DOHH2 (cell line): ENCODE results near the gene HPCA.

Source experiments
- H3F3A ChIP-seq: fragments of 200-600 bp; sonication (generic), shearing (Covaris generic); 2 replicates; pipeline ENCODE4 v1.6.0; 2016; ENCODE audit warnings: antibody characterized with exemption, mild to moderate bottlenecking; ENCODE audit not compliant: control insufficient read depth, insufficient read depth
- H3K27ac ChIP-seq: fragments of 200-600 bp; sonication (generic); 2 replicates; pipeline ENCODE4 v1.5.1; 2014; ENCODE audit warnings: low read depth, mild to moderate bottlenecking, low read length, moderate library complexity
- H3K27me3 ChIP-seq: fragments of 200-600 bp; sonication (generic); 2 replicates; pipeline ENCODE4 v1.6.1; 2014; ENCODE audit warnings: mild to moderate bottlenecking, low read length, mixed read lengths; ENCODE audit not compliant: control insufficient read depth
- H3K36me3 ChIP-seq: fragments of 200-600 bp; sonication (generic); 2 replicates; pipeline ENCODE4 v1.6.1; 2014; ENCODE audit warnings: mild to moderate bottlenecking, low read length, moderate library complexity, mixed read lengths; ENCODE audit not compliant: control insufficient read depth
- H3K4me1 ChIP-seq: fragments of 200-600 bp; sonication (generic); 2 replicates; pipeline ENCODE4 v1.6.1; 2014; ENCODE audit warnings: mild to moderate bottlenecking, low read length, mixed read lengths; ENCODE audit not compliant: control insufficient read depth
- H3K4me2 ChIP-seq: fragments of 200-600 bp; sonication (generic); 2 replicates; pipeline ENCODE4 v1.6.0; 2014; ENCODE audit warnings: mild to moderate bottlenecking, low read length, moderate library complexity
- H3K4me3 ChIP-seq: fragments of 200-600 bp; sonication (generic); 2 replicates; pipeline ENCODE4 v1.5.1; 2014; ENCODE audit warnings: mild to moderate bottlenecking, low read length, mixed read lengths
- H3K79me2 ChIP-seq: fragments of 200-600 bp; sonication (generic); 2 replicates; pipeline ENCODE4 v1.6.1; 2014; ENCODE audit warnings: mild to moderate bottlenecking, low read length, mixed read lengths; ENCODE audit not compliant: control insufficient read depth
- H3K9me2 ChIP-seq: fragments of 200-600 bp; sonication (generic); replicated peaks from 2 replicates; pipeline ENCODE4 v1.6.1; 2014; ENCODE audit warnings: mild to moderate bottlenecking, low read length, mixed read lengths; ENCODE audit not compliant: control insufficient read depth
- H3K9me3 ChIP-seq: fragments of 200-600 bp; sonication (generic); 2 replicates; pipeline ENCODE4 v1.6.1; 2014; ENCODE audit warnings: antibody characterized with exemption, low read length, mixed read lengths; ENCODE audit not compliant: control insufficient read depth, insufficient read depth
- H4K20me1 ChIP-seq: fragments of 200-600 bp; sonication (generic); 2 replicates; pipeline ENCODE4 v1.6.0; 2014; ENCODE audit warnings: low read depth, mild to moderate bottlenecking, antibody characterized with exemption, low read length, moderate library complexity; ENCODE audit not compliant: control insufficient read depth, insufficient read depth
- EZH2phosphoT487 ChIP-seq: fragments of 200-600 bp; sonication (generic); IDR thresholded peaks from 2 replicates; pipeline ENCODE4 v1.6.1; 2017; ENCODE audit warnings: borderline replicate concordance, mild to moderate bottlenecking, antibody characterized with exemption, low read length, moderate library complexity, mixed read lengths
- TF ChIP-seq, protein P1 (sequence below): fragments of 200-600 bp; sonication (generic); IDR thresholded peaks from one replicate; pipeline ENCODE4 v1.5.1; 2014; ENCODE audit warnings: antibody characterized with exemption, mild to moderate bottlenecking, low read depth, low read length; ENCODE audit not compliant: poor library complexity, severe bottlenecking

The HPCA gene

DNA sequence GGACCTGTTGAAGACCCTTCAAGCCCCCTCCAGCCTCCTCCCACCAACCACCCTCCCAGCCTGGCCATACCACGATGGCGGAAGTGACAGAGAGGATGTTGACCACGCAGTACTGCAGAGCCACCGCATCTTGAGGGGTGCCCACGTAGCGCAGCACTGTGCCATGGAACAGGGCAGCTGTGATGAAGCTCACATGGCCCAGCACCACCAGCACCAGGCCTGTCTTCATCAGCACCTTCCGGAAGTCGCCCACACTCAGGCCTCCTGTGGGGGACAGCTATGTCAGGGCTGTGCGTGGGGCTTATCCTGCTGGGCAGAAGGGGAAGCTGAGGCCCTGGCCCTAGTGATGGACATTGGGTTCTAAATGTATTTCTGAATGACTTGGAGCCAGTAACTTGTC, 11.8 kb downstream of the HPCA start:
- Histone ChIP-seq H3K4me1 (peaks cover 8% of the 10 kb centered on the region), H3K4me3 (no peak overlapping the region), H3K79me2 (no peaks in the 10 kb centered on the region), H3K27me3 (peaks cover 50% of the 10 kb centered on the region), H3K27ac (no peak overlapping the region), H3K9me3 (no peaks in the 10 kb centered on the region), H4K20me1 (no peaks in the 10 kb centered on the region), H3F3A (no peaks in the 10 kb centered on the region), H3K4me2 (no peak overlapping the region), H3K9me2 (no peaks in the 10 kb centered on the region), H3K36me3 (no peaks in the 10 kb centered on the region)
- TF ChIP-seq EZH2phosphoT487: no peak
- TF ChIP-seq, protein P1, sequence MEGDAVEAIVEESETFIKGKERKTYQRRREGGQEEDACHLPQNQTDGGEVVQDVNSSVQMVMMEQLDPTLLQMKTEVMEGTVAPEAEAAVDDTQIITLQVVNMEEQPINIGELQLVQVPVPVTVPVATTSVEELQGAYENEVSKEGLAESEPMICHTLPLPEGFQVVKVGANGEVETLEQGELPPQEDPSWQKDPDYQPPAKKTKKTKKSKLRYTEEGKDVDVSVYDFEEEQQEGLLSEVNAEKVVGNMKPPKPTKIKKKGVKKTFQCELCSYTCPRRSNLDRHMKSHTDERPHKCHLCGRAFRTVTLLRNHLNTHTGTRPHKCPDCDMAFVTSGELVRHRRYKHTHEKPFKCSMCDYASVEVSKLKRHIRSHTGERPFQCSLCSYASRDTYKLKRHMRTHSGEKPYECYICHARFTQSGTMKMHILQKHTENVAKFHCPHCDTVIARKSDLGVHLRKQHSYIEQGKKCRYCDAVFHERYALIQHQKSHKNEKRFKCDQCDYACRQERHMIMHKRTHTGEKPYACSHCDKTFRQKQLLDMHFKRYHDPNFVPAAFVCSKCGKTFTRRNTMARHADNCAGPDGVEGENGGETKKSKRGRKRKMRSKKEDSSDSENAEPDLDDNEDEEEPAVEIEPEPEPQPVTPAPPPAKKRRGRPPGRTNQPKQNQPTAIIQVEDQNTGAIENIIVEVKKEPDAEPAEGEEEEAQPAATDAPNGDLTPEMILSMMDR: no peak

DNA sequence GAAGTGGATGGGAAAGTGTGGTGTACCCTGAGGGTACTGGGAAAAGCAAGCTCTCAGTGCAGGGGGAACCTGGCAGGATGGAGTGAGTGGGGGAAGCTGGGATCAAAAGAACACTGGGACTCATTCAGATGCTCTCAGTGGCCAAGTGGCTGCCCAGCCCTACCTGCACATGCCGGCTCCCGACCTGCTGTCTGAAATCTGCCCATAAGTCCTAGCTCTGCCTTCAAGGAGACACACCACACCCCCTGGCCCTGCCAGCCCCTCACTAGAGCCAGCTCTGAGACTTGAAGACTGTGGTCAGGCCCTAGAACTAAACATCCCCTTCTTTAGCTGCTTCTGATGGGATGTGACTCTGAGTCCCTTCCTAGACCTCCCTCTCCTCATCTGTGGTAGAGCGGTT, 12.7 kb downstream of the HPCA start:
- peaks cover 8% of the 10 kb centered on the region for H3K4me1 ChIP-seq
- no peaks in the 10 kb centered on the region for H3K9me3 ChIP-seq
- peaks cover 50% of the 10 kb centered on the region for H3K27me3 ChIP-seq
- no peaks in the 10 kb centered on the region for H3F3A ChIP-seq
- H3K27ac ChIP-seq: no peak overlapping the region
- TF ChIP-seq, protein P1: no peak
- TF ChIP-seq EZH2phosphoT487: no peak
- no peak overlapping the region for H3K4me3 ChIP-seq
- H3K4me2 ChIP-seq: no peak overlapping the region
- H3K79me2 ChIP-seq: no peaks in the 10 kb centered on the region
- H4K20me1 ChIP-seq: no peaks in the 10 kb centered on the region
- no peaks in the 10 kb centered on the region for H3K9me2 ChIP-seq
- H3K36me3 ChIP-seq: no peaks in the 10 kb centered on the region

DNA sequence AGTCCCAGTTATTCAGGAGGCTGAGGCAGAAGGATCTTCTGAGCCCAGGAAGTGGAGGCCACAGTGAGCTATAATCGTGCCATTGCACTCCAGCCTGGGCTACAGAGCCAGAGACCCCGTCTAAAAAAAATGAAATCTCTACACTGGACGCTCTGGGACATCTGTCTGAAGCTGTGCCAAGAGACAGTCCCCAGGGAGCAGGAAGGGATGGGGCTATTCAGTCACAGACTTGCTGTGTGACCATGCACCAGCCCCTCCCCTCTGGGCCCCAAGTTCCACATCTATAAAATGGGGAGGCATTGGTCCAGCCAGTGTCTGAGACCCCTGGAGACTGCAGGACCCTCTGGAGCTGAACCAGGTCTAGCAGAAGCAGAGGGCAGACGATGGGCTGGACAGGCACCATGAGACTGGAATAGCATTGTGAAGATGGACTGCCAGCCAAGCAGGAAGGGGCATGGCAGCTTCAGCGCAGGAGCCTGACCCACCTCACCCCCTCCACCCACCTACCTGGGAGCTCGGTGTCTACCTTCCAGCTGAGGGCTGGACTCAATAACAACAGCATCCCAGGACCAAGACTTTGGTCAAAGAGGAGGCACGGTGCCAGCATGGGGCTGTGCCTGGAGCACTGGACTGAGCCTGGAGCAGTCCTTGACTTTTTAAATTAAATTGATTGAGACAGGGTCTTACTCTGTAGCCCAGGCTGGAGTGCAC, 13.4 kb downstream of the HPCA start:
- Histone ChIP-seq H3K9me2 (no peaks in the 10 kb centered on the region), H3K9me3 (no peaks in the 10 kb centered on the region), H3F3A (no peaks in the 10 kb centered on the region), H3K4me2 (no peak overlapping the region), H3K36me3 (no peaks in the 10 kb centered on the region), H3K79me2 (no peaks in the 10 kb centered on the region), H3K27me3 (peaks cover 57% of the 10 kb centered on the region), H3K4me1 (peaks cover 8% of the 10 kb centered on the region), H4K20me1 (no peaks in the 10 kb centered on the region), H3K27ac (no peak overlapping the region), H3K4me3 (no peak overlapping the region)
- TF ChIP-seq, protein P1: no peak
- no peak for TF ChIP-seq EZH2phosphoT487
